Transverse colon (tissue), 4 donors: ENCODE data around the gene STK33.

ENCODE experiments used
- EP300 ChIP-seq: sonication (generic); formaldehyde crosslinking; IDR thresholded peaks from one replicate; pipeline ENCODE4 v1.6.1; 2017; ENCODE audit warnings: antibody characterized with exemption, low read depth
- POLR2A ChIP-seq: fragments of 450-650 bp; IDR thresholded peaks from one replicate; pipeline ENCODE4 v1.6.1; 2016; ENCODE audit warnings: antibody characterized with exemption, mild to moderate bottlenecking, moderate library complexity
- POLR2AphosphoS5 ChIP-seq, 3 donors: sonication (generic); formaldehyde crosslinking; IDR thresholded peaks; one replicate each; pipeline ENCODE4 v1.6.1; 2016; ENCODE audit warnings: antibody characterized with exemption in 3 of 3
- TF ChIP-seq, protein P1 (sequence below), 5 experiments: fragments of 200-600 bp in 3 of 5; fragments of 450-650 bp in 2 of 5; sonication (generic) in 3 of 5; IDR thresholded peaks; 1 replicate in 2 of 5; 2 replicates in 3 of 5; pipeline ENCODE4 v1.5.1; 2016 to 2017; ENCODE audit warnings: antibody characterized with exemption in 5 of 5, inconsistent platforms in 3 of 5, mild to moderate bottlenecking in 2 of 5, moderate library complexity in 1 of 5

DNA sequence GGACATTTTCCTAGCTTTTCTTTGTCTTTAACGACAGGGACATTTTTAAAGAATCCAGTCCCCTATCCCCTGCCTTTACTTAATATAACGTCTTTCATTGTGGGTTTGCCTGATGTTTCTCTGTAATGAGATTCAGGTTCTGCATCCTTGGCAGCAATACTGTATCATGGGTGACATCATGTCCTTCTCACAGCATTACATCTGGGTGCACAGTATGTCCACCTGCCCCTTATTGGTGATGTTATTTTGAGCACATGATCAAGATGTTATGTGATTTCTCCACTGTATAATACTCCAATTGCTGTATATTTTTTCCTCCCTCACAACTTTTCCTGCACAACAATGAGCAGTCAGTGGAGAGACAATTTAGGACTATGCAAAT, 9.7 kb upstream of the STK33 start:
- no peak for TF ChIP-seq POLR2AphosphoS5 (IDR thresholded peaks at IDR 0.05)
- no peak for TF ChIP-seq EP300
- TF ChIP-seq, protein P1, sequence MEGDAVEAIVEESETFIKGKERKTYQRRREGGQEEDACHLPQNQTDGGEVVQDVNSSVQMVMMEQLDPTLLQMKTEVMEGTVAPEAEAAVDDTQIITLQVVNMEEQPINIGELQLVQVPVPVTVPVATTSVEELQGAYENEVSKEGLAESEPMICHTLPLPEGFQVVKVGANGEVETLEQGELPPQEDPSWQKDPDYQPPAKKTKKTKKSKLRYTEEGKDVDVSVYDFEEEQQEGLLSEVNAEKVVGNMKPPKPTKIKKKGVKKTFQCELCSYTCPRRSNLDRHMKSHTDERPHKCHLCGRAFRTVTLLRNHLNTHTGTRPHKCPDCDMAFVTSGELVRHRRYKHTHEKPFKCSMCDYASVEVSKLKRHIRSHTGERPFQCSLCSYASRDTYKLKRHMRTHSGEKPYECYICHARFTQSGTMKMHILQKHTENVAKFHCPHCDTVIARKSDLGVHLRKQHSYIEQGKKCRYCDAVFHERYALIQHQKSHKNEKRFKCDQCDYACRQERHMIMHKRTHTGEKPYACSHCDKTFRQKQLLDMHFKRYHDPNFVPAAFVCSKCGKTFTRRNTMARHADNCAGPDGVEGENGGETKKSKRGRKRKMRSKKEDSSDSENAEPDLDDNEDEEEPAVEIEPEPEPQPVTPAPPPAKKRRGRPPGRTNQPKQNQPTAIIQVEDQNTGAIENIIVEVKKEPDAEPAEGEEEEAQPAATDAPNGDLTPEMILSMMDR (IDR thresholded peaks at IDR 0.05) = no peak
- TF ChIP-seq POLR2A = no peak
